ENCODE results near the gene VAMP1.

DNA sequence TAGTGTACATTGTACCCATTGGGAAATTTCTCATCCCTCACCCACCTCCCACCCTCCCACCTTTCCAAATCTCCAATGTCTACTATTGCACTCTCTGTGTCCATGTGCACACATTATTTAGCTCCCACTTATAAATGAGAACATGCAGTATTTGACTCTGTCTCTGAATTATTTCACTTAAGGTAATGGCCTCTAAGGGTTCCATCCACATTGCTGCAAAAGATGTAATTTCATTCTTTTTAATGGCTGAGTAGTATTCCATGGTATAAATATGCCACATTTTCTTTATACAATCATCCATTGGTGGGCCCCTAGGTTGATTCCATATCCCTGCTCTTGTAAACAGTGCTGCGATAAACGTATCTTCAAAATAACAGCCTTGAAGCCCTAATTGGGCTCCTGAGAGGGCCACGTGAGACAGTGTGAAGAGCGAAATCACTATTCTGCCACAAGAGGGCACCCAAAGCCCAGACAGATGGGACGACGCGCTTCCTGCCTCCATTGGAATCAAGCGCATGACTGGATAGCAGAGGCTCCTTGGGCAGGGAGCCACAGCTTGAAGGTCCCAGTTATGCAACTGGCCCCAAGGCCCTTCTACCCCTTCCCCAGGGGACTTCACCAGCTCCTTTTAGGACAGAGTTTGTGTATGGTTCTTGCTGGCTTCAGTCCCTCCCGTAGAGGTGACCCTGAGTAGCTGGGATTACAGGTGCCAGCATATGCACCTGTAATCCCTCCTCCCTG lies 47.0 kb downstream of the VAMP1 start:
- TF ChIP-seq, protein P1, sequence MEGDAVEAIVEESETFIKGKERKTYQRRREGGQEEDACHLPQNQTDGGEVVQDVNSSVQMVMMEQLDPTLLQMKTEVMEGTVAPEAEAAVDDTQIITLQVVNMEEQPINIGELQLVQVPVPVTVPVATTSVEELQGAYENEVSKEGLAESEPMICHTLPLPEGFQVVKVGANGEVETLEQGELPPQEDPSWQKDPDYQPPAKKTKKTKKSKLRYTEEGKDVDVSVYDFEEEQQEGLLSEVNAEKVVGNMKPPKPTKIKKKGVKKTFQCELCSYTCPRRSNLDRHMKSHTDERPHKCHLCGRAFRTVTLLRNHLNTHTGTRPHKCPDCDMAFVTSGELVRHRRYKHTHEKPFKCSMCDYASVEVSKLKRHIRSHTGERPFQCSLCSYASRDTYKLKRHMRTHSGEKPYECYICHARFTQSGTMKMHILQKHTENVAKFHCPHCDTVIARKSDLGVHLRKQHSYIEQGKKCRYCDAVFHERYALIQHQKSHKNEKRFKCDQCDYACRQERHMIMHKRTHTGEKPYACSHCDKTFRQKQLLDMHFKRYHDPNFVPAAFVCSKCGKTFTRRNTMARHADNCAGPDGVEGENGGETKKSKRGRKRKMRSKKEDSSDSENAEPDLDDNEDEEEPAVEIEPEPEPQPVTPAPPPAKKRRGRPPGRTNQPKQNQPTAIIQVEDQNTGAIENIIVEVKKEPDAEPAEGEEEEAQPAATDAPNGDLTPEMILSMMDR (conservative IDR thresholded peaks at IDR 0.05 in 1 of 2, IDR thresholded peaks at IDR 0.05 in 1 of 2; ENCODE audit: extremely low read depth in 1 of 2, insufficient read depth in 1 of 2, low read depth in 1 of 2, low read length in 2 of 2), result peak; percentile 87 to 90
- no peak for TF ChIP-seq EZH2 (IDR thresholded peaks at IDR 0.05; ENCODE audit: borderline replicate concordance, low read length)

Measured in mammary epithelial cell (primary cell).